ENCODE results near the gene MYDGF.

MYDGF gene

GRCh38 chr19:4692251-4693077, 22.3 kb upstream of the MYDGF start:
- H2AK5ac ChIP-seq (ENCODE audit: low read length): no peak overlapping the region
- no peak overlapping the region for H4K8ac ChIP-seq (ENCODE audit: low read depth, low read length)
- no peak overlapping the region for H3K56ac ChIP-seq (ENCODE audit: low read length)
- no peak for DNase-seq
- no peak overlapping the region for H3K9ac ChIP-seq (ENCODE audit: low read length)
- no peak overlapping the region for H2BK5ac ChIP-seq (ENCODE audit: low read length)
- H2BK15ac ChIP-seq (replicated peaks; ENCODE audit: low read depth): no peak overlapping the region
- WGBS (ENCODE audit: extremely low coverage, insufficient coverage, low lambda C conversion rate): no CpG with 5 or more reads among the region's 27 CpGs
- H3K36me3 ChIP-seq (ENCODE audit: control insufficient read depth, insufficient read depth, low read length): peaks cover 13% of the 10 kb centered on the region
- H3K4me1 ChIP-seq (ENCODE audit: control insufficient read depth, low read depth, low read length): no peaks in the 10 kb centered on the region
- H3K23ac ChIP-seq (ENCODE audit: low read length): no peak overlapping the region
- no peak overlapping the region for H3K4me2 ChIP-seq (ENCODE audit: low read length)
- no peaks in the 10 kb centered on the region for H3K79me1 ChIP-seq (ENCODE audit: low read length)
- no peaks in the 10 kb centered on the region for H3K27me3 ChIP-seq (ENCODE audit: insufficient read depth, low read length, poor library complexity)
- no peak overlapping the region for H3K18ac ChIP-seq (ENCODE audit: low read length)
- no peak overlapping the region for H2BK120ac ChIP-seq (ENCODE audit: low read depth, low read length)
- H4K5ac ChIP-seq (ENCODE audit: low read length): no peak overlapping the region
- H3K4me3 ChIP-seq (ENCODE audit: low read length): no peak overlapping the region
- H3K27ac ChIP-seq (ENCODE audit: low read depth, low read length): no peak overlapping the region
- no peak overlapping the region for H3K4ac ChIP-seq (ENCODE audit: low read depth, low read length)
- no peaks in the 10 kb centered on the region for H3K79me2 ChIP-seq (ENCODE audit: control insufficient read depth, insufficient read depth, low read length)

GRCh38 chr19:4691373-4691772, 21.2 kb upstream of the MYDGF start:
- H2AK5ac ChIP-seq (ENCODE audit: low read length): no peak overlapping the region
- WGBS (ENCODE audit: extremely low coverage, insufficient coverage, low lambda C conversion rate): no CpG with 5 or more reads among the region's 9 CpGs
- no peak overlapping the region for H3K4me2 ChIP-seq (ENCODE audit: low read length)
- H3K4ac ChIP-seq (ENCODE audit: low read depth, low read length): no peak overlapping the region
- H3K27ac ChIP-seq (ENCODE audit: low read depth, low read length): no peak overlapping the region
- no peaks in the 10 kb centered on the region for H3K79me1 ChIP-seq (ENCODE audit: low read length)
- no peak overlapping the region for H4K5ac ChIP-seq (ENCODE audit: low read length)
- H3K9ac ChIP-seq (ENCODE audit: low read length): no peak overlapping the region
- no peak overlapping the region for H4K8ac ChIP-seq (ENCODE audit: low read depth, low read length)
- H3K36me3 ChIP-seq (ENCODE audit: control insufficient read depth, insufficient read depth, low read length): peaks cover 13% of the 10 kb centered on the region
- H2BK120ac ChIP-seq (ENCODE audit: low read depth, low read length): no peak overlapping the region
- no peaks in the 10 kb centered on the region for H3K27me3 ChIP-seq (ENCODE audit: insufficient read depth, low read length, poor library complexity)
- DNase-seq: no peak
- no peaks in the 10 kb centered on the region for H3K79me2 ChIP-seq (ENCODE audit: control insufficient read depth, insufficient read depth, low read length)
- H2BK15ac ChIP-seq (replicated peaks; ENCODE audit: low read depth): no peak overlapping the region
- H3K4me3 ChIP-seq (ENCODE audit: low read length): no peak overlapping the region
- no peak overlapping the region for H3K18ac ChIP-seq (ENCODE audit: low read length)
- no peak overlapping the region for H3K56ac ChIP-seq (ENCODE audit: low read length)
- no peak overlapping the region for H2BK5ac ChIP-seq (ENCODE audit: low read length)
- H3K4me1 ChIP-seq (ENCODE audit: control insufficient read depth, low read depth, low read length): no peaks in the 10 kb centered on the region
- no peak overlapping the region for H3K23ac ChIP-seq (ENCODE audit: low read length)

- no CpG with 5 or more reads among the region's 13 CpGs for WGBS (ENCODE audit: extremely low coverage, insufficient coverage, low lambda C conversion rate)
- Histone ChIP-seq H3K4me1 (ENCODE audit: control insufficient read depth, low read depth, low read length) (no peaks in the 10 kb centered on the region), H3K27me3 (ENCODE audit: insufficient read depth, low read length, poor library complexity) (no peaks in the 10 kb centered on the region), H3K4me3 (ENCODE audit: low read length) (no peak overlapping the region), H3K36me3 (ENCODE audit: control insufficient read depth, insufficient read depth, low read length) (peaks cover 11% of the 10 kb centered on the region), H2BK120ac (ENCODE audit: low read depth, low read length) (no peak overlapping the region), H3K4ac (ENCODE audit: low read depth, low read length) (no peak overlapping the region), H3K9ac (ENCODE audit: low read length) (no peak overlapping the region), H3K56ac (ENCODE audit: low read length) (no peak overlapping the region), H2BK5ac (ENCODE audit: low read length) (no peak overlapping the region), H3K79me2 (ENCODE audit: control insufficient read depth, insufficient read depth, low read length) (no peaks in the 10 kb centered on the region), H4K8ac (ENCODE audit: low read depth, low read length) (no peak overlapping the region), H3K4me2 (ENCODE audit: low read length) (no peak overlapping the region), H4K5ac (ENCODE audit: low read length) (no peak overlapping the region), H3K27ac (ENCODE audit: low read depth, low read length) (no peak overlapping the region), H3K18ac (ENCODE audit: low read length) (no peak overlapping the region), H2AK5ac (ENCODE audit: low read length) (no peak overlapping the region), H2BK15ac (replicated peaks; ENCODE audit: low read depth) (no peak overlapping the region), H3K23ac (ENCODE audit: low read length) (no peak overlapping the region), H3K79me1 (ENCODE audit: low read length) (no peaks in the 10 kb centered on the region)
- no peak for DNase-seq
These were observed 20.2 kb upstream of the MYDGF start for GRCh38 chr19:4690361-4690760.

DNA sequence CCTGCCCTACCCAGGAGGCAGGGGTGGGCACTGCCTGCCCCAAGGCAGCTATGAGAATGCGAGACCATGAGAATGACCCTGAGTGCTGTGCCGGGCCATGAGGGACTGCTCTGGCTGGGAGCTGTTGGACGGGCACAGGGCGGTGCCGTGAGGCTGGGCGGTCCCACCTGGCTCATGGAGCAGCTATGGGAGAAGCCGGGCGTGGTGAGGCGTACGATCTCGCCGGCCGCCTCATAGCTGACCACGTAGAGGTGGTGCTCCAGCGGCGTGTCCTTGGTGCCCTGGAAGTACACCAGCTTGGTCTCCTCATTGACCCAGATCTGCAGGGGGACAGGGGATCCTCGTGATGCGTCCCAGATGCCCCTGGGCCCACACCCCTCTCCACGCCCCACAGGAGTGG, 19.3 kb upstream of the MYDGF start:
- no peak overlapping the region for H3K18ac ChIP-seq (ENCODE audit: low read length)
- no peak overlapping the region for H2BK5ac ChIP-seq (ENCODE audit: low read length)
- no peak overlapping the region for H2AK5ac ChIP-seq (ENCODE audit: low read length)
- H4K8ac ChIP-seq (ENCODE audit: low read depth, low read length): no peak overlapping the region
- no peak overlapping the region for H3K9ac ChIP-seq (ENCODE audit: low read length)
- no peak overlapping the region for H3K4me2 ChIP-seq (ENCODE audit: low read length)
- H2BK120ac ChIP-seq (ENCODE audit: low read depth, low read length): no peak overlapping the region
- no peak overlapping the region for H3K23ac ChIP-seq (ENCODE audit: low read length)
- no peak overlapping the region for H3K4ac ChIP-seq (ENCODE audit: low read depth, low read length)
- no peak overlapping the region for H3K4me3 ChIP-seq (ENCODE audit: low read length)
- no peaks in the 10 kb centered on the region for H3K79me2 ChIP-seq (ENCODE audit: control insufficient read depth, insufficient read depth, low read length)
- H3K56ac ChIP-seq (ENCODE audit: low read length): no peak overlapping the region
- H3K27me3 ChIP-seq (ENCODE audit: insufficient read depth, low read length, poor library complexity): no peaks in the 10 kb centered on the region
- DNase-seq: no peak
- no peaks in the 10 kb centered on the region for H3K79me1 ChIP-seq (ENCODE audit: low read length)
- H4K5ac ChIP-seq (ENCODE audit: low read length): no peak overlapping the region
- H2BK15ac ChIP-seq (replicated peaks; ENCODE audit: low read depth): no peak overlapping the region
- H3K4me1 ChIP-seq (ENCODE audit: control insufficient read depth, low read depth, low read length): no peaks in the 10 kb centered on the region
- WGBS (ENCODE audit: extremely low coverage, insufficient coverage, low lambda C conversion rate): no CpG with 5 or more reads among the region's 19 CpGs
- no peak overlapping the region for H3K27ac ChIP-seq (ENCODE audit: low read depth, low read length)
- H3K36me3 ChIP-seq (ENCODE audit: control insufficient read depth, insufficient read depth, low read length): peaks cover 11% of the 10 kb centered on the region

- no peaks in the 10 kb centered on the region for H3K27me3 ChIP-seq (ENCODE audit: insufficient read depth, low read length, poor library complexity)
- H3K79me2 ChIP-seq (ENCODE audit: control insufficient read depth, insufficient read depth, low read length): no peaks in the 10 kb centered on the region
- H3K36me3 ChIP-seq (ENCODE audit: control insufficient read depth, insufficient read depth, low read length): peaks cover 5% of the 10 kb centered on the region
- H2BK120ac ChIP-seq (ENCODE audit: low read depth, low read length): no peak overlapping the region
- H2BK15ac ChIP-seq (replicated peaks; ENCODE audit: low read depth): no peak overlapping the region
- no peak overlapping the region for H2BK5ac ChIP-seq (ENCODE audit: low read length)
- no peak overlapping the region for H3K27ac ChIP-seq (ENCODE audit: low read depth, low read length)
- H3K56ac ChIP-seq (ENCODE audit: low read length): no peak overlapping the region
- WGBS (ENCODE audit: extremely low coverage, insufficient coverage, low lambda C conversion rate): no CpG with 5 or more reads among the region's 26 CpGs
- no peak overlapping the region for H3K4ac ChIP-seq (ENCODE audit: low read depth, low read length)
- no peak overlapping the region for H3K18ac ChIP-seq (ENCODE audit: low read length)
- no peak overlapping the region for H3K9ac ChIP-seq (ENCODE audit: low read length)
- H3K4me2 ChIP-seq (ENCODE audit: low read length): no peak overlapping the region
- H4K8ac ChIP-seq (ENCODE audit: low read depth, low read length): no peak overlapping the region
- no peaks in the 10 kb centered on the region for H3K79me1 ChIP-seq (ENCODE audit: low read length)
- no peak overlapping the region for H3K23ac ChIP-seq (ENCODE audit: low read length)
- DNase-seq: no peak
- H3K4me3 ChIP-seq (ENCODE audit: low read length): no peak overlapping the region
- H4K5ac ChIP-seq (ENCODE audit: low read length): no peak overlapping the region
- no peak overlapping the region for H2AK5ac ChIP-seq (ENCODE audit: low read length)
- H3K4me1 ChIP-seq (ENCODE audit: control insufficient read depth, low read depth, low read length): no peaks in the 10 kb centered on the region
These were observed 18.4 kb upstream of the MYDGF start for GRCh38 chr19:4688587-4688986.

- no peak overlapping the region for H2AK5ac ChIP-seq (ENCODE audit: low read length)
- H2BK5ac ChIP-seq (ENCODE audit: low read length): no peak overlapping the region
- peaks cover 2% of the 10 kb centered on the region for H3K36me3 ChIP-seq (ENCODE audit: control insufficient read depth, insufficient read depth, low read length)
These were observed 17.3 kb upstream of the MYDGF start for GRCh38 chr19:4687396-4687795.

More at GRCh38 chr19:4687396-4687795, 17.3 kb upstream of the MYDGF start:
- Histone ChIP-seq H3K79me2 (ENCODE audit: control insufficient read depth, insufficient read depth, low read length) (no peaks in the 10 kb centered on the region), H4K5ac (ENCODE audit: low read length) (no peak overlapping the region), H3K79me1 (ENCODE audit: low read length) (no peaks in the 10 kb centered on the region), H3K27me3 (ENCODE audit: insufficient read depth, low read length, poor library complexity) (no peaks in the 10 kb centered on the region), H4K8ac (ENCODE audit: low read depth, low read length) (no peak overlapping the region), H3K18ac (ENCODE audit: low read length) (no peak overlapping the region), H3K27ac (ENCODE audit: low read depth, low read length) (no peak overlapping the region), H3K4me3 (ENCODE audit: low read length) (no peak overlapping the region), H2BK15ac (replicated peaks; ENCODE audit: low read depth) (no peak overlapping the region), H3K4me1 (ENCODE audit: control insufficient read depth, low read depth, low read length) (no peaks in the 10 kb centered on the region), H3K23ac (ENCODE audit: low read length) (no peak overlapping the region), H3K56ac (ENCODE audit: low read length) (no peak overlapping the region), H3K4me2 (ENCODE audit: low read length) (no peak overlapping the region), H3K9ac (ENCODE audit: low read length) (no peak overlapping the region), H2BK120ac (ENCODE audit: low read depth, low read length) (no peak overlapping the region), H3K4ac (ENCODE audit: low read depth, low read length) (no peak overlapping the region)
- DNase-seq: no peak
- WGBS (ENCODE audit: extremely low coverage, insufficient coverage, low lambda C conversion rate): no CpG with 5 or more reads among the region's 11 CpGs
